GM04504 (cell line): ENCODE data around the gene ANKRD6.

Experiments used
- DNase-seq: peaks from one replicate; pipeline ENCODE4 v3.0.0-alpha.2; 2012; ENCODE audit warnings: low read depth

ANKRD6 gene

DNA sequence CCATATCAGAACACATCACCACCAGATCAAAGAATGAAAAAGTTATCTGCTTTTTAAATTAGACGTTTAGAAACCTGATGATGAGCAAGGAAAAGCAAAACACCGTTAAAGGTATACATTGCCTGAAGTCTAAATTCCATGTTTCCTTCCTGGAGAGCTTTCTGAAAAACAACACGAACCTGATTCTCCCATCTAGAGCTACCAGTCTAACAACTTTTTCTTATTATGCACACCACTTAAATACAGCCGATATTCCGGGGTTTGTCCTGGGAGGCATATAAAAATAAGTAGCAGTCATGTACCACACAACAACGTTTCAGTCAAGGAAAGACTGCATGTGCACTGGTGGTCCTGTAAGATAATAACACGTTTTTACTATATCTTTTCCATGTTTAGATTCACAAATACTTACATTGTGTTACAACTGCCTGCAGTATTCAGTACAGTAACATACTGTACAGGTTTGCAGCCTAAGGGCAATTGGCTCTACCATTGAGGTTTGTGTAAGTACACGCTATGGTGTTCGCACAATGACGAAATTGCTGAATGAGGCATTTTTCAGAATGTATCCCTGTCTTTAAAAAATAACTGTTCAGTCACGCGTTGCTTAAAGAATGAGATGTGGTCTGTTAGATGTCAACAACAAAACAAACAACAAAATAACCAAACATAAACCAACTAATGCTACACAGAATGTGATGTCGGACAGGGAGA is 224.7 kb downstream of the ANKRD6 start:
- no peak for DNase-seq

DNA sequence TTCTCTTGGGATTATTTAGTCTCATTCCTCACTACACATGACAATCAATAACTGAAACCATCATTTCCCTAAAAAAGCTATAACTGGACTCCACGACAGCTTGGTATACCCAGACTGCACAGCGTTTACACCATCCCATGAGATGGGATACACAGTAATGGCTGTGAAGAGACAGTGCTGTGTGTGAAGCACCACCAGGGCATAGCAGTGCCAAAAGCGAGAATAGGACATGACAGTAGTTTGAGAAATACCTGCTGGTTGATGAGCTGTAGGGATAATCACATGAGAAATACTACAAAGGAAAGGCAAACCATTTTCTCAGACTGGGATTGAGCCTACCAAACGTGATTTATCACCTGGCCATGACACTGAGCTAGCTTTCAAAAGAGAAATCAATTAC is 228.0 kb downstream of the ANKRD6 start:
- no peak for DNase-seq

DNA sequence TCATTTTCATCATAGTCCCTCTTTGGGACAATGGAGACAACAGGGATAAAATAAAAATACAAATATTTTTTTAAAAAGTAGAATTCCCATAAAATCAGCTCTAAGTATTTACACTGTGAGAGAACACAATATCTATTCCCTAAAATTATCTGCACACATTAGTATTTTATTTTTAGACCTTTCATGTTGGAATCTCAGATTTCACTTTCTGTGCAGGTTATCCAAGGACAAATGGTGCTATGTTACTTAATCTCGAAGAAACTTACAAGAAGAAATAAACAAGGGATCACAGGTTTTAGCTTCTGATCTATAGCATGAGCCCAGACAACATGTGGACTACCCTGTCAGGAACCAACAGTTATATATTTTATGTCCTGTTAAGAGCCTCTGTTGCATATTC is 228.6 kb downstream of the ANKRD6 start:
- DNase-seq: no peak

DNA sequence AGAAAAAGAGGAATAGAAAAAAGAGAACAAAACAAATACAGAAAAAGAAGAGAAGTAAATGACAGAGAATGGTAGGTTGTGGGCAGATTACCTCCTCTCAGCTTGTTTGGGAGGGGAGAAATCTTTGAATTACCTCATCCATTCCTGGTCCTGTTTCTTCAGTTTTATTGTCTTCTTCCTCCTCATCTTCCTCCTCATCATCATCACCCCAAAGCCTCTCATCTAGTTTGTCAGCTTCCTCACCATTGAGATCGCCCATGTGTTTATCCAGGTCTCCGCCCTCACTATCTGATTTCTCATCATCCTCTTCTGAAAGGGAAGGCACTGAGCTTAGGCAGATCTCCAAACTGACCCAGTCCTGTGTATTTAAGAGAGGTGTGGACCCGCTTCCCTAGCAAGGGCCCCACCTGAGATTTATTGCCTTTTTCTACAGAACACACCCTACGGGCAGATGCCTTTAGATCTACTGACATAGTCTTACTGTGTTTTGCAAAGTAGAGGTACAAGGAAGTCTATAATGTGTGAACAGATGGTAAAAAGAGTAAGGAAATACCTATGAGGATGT is 229.8 kb downstream of the ANKRD6 start:
- DNase-seq: no peak

DNA sequence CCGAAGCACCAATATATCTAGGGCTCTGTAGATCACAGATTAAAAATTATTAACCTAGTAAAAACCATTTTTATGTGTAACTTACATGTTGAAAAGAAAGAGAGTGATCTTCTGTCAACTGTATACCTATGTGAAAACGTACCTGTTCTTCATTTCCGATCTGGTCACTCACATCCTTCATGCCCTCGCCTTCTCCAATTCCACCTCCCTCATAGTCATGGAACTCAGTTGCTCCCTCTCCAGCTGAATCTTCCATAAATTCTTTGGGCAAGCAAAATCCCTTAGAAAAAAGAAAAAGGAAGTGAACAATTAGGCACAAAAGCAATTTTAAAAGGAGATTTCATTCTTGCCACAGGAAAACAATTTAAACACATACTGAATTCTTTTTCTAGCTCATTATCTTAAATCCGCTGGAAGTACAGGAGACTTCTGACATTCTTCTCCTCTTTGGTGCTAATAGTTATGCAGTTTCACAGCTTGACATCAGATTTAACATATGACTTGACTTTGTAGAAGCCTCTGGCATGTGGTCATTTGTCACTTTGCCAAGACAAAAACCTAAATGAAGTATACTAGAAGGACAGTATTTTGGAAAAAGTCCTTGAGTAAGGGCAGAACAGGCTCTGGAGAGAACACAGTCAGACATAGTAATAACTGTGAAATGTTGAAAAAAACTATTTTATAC is 235.1 kb downstream of the ANKRD6 start:
- peak; percentile 8 for DNase-seq

DNA sequence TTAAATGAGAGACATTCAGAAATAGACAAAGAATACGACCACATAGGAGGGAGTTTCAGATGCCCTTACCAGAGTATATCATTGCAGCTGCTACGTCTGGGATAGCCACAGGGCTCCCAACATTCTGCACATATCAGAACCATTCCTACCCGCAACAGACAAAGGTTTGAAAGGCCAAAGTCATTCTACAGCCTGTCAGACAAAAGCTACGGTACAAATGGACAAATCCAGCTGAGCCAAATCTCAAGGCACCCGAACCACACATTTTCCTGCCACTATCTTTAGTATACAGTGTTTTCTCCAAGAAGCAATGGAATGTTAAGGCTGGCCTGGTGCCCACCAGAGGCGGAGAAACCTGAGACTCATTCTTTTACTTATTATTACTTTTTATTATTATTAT is 236.1 kb downstream of the ANKRD6 start:
- no peak for DNase-seq

DNA sequence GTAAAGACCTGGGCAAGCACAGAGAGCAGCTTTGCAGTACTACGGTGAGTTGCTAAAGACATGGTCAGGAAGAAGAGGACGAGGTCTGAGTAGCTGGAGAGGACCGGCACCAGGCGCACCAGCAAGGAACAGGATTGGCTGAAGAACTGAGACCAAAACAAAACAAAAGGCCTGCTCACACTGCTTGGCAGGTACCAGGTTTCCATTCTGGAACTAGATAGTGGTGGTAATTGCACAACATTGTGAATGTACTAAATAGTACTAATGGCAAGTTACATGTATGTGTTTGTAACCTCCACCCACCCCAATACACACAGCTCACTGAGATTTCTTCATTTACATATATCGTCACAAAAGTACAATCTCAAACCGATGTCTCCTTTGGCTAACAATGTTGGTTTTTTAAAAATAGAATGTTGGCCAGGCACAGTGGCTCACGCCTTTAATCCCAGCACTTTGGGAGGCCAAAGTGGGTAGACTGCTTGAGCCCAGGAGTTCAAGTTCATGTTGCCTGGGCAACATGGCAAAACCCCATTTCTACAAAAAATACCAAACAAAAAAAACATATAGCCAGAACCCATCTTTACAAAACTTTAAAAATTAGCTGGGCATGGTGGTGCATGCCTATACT is 238.1 kb downstream of the ANKRD6 start:
- no peak for DNase-seq

DNA sequence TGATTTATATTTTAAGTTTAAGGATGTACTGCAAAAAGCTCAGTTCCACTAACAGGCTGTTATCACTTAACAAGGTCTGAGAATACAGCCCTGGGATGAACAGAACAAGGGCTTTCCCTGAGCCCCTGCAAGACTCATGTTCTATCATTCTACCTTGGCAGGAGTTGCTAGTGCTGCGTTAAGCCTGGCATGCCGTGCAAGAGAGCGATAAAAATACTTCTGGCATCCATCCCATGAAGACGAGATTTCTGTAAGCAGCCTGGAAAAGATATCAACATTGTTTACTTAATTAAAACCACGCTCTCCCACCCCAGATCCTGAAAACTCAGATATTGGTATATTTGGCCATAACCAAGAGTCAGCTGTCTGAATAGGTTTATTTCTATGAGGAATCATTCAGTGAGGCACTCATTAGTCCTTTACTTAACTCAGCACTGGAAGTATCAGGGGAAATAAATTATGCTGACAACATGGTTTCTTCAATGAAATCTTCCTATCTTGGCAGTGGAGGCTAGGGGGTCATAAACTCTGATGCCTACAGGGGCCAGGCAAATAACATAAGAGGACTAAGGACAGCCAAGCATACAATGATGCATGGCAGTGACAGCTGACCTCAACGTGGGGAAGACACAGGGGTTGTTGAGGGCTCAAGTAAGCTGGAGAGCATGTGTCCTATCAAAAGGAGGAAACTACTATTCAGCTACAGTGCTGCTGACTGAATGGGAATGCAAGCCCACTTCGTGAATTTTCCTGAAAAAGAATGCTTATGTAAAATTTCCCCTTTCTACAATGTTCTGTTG is 243.2 kb downstream of the ANKRD6 start:
- peak; percentile 15 for DNase-seq

DNA sequence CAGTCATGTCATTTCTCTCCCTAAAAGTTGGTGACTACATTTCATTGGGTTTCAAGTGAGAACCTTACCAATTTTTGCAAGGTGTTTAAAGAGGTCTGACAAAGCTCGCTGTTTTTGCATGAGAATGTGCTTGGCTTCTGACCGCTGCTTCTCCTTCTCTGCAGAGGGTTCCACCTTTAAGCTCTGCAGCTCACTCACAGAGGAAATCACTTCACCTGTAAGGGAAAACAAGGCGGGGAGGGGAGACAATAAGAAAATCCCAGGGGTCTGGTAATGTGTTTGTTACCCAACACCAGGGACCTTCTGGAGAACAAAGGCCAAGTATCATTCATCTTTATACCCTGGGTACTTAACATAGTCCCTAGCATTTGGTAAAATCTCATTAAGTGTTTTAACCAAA is 245.6 kb downstream of the ANKRD6 start:
- no peak for DNase-seq

DNA sequence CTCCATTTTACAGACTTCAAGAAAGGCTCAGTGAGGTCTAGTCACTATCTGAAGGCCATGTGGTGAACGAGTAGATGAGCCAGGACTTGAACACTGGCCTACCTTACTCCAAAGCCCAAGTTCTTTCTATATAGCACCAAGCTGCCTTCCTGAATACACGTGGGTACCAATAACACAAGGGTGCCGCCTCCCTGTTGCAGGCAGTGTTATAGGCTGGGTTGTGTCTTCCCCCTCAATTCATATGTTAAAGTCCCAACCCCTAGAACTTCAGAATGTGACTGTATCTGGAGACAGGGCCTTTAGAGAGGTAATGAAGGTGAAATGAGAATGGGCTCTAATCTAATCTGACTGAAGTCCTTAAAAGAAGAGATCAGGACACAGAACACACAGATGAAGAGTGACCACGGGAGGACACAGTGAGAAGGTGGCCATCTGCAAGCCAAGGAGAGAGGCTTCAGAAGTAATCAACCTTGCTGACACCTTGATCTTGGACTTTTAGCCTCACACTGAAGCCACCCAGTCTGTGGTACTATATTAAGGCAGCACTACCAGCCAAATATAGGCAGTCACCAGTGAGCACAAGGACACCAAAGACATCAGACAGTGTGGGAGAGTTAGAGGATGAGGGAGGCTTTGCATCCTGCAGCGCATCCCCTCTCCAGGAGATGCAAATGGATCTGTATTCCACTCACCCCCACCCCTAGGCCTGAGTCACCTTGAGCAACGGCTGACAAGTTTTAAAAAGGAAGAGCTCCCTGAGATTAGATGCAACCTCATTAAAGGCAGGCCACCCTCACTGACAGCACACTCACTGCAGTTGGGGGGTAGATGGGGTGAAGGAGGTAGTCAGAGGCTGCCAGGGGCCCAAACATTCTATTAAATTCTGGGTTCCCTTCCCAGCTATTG is 246.5 kb downstream of the ANKRD6 start:
- no peak for DNase-seq

DNA sequence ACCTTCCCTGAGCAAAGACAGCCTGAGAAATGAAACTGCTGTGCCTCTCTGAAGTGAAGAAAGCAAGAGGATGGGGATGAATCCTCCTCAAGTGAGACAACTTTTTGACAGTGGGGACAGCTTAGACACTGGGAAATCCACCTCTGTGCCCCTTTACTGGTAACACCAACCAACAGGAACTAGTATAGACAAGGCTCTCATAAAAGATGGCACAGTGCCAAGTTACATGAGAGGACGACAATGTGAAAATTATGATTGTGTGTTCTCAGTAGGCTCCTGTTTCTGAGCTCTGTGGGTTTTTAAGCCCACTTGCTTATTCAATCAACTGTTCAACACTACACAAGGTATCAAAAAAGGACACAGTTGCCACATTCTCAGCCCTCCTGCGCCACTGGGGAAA is 247.2 kb downstream of the ANKRD6 start:
- DNase-seq: no peak

DNA sequence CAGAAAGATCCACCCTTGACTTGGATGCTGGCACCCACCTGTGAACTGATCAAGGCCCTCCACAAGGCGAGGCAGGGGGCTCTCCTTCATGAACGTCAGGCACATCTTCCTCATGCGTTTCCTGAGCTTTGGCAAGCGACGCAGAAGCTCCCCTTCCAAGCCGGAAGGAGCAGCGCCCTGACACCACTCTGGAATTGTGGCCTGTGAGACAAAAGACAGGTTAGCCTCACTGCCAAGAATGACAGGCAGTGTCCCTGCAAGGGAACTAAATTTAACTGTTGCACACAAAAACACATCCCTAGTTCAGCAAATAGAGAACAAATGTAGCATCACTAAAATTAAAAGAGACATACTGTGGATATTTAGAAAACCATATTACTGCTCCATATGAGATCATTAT is 247.6 kb downstream of the ANKRD6 start:
- no peak for DNase-seq

DNA sequence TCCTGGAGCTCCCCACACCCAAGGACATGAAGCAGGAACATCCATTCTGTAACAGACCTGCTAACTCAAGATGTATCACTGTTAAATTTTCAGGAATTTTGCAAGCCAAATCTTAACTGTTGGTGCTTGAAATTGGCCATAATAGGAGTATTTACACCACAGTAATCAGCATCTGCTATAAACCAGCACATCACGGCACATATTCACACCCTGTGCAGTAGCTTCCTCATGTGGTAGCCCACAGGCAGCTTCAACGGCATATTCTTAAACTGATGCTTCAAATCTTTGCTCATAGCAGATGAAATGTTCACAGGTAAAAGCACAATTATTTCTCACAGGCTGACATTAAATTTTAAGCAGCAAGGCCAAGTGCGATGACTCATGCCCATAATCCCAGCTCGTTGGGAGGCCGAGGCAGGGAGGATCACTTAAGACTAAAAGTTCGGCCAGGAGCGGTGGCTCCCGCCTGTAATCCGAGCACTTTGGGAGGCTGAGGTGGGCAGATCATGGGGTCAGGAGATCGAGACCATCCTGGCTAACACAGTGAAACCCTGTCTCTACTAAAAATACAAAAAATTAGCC is 249.1 kb downstream of the ANKRD6 start:
- DNase-seq: no peak

DNA sequence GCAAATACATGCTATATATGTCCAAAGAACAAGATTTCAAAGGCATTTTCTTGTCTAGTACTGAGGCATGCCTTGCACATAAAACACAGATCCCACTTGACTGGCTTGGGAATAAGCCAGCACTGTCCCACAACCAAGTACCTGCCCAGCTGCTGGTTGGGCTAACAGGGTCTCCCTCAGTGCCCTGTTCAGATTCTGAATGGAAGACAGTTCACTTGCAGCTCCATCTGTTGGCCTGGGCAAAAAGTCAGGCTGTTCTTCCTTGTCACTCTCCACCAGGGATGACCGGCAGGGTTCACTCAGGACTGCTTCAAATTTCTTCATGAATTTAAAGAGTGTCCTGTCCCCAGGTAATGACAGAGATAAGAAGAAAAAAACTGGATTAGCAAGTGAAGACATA is 250.0 kb downstream of the ANKRD6 start:
- DNase-seq: no peak
